Measurements from ENCODE around the gene CDC42SE2.

CDC42SE2 gene

GRCh38 chr5:131316026-131316425 is 52.2 kb downstream of the CDC42SE2 start:
- no peak overlapping the region for H3K27ac ChIP-seq
- no peak overlapping the region for H3K9ac ChIP-seq

DNA sequence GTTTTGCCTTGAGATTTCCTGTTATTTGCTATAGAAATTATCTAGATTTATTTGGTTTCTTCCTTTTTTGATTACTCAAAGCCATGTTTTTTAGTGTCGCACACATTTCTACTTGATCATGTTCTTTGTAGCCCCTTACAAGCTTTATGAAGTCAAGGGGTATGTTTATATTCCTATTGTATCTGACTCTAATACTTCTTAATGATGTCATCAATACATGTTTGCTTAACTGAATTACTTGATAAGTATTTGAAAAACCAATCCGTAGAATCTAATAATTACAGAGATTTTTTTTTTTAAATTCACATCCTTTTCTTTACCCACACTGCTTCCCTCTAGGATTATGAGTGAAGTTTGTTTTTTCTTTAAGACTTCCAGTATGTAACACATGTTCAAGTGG is 53.0 kb downstream of the CDC42SE2 start:
- H3K36me3 ChIP-seq (ENCODE audit: control insufficient read depth, insufficient read depth, low read length), result no peaks in the 10 kb centered on the region
- H2AFZ ChIP-seq, result no peak overlapping the region
- no peak overlapping the region for H3K27ac ChIP-seq
- H3K9me3 ChIP-seq (ENCODE audit: control insufficient read depth, low read length), result no peaks in the 10 kb centered on the region
- H3K79me2 ChIP-seq, result peaks cover 11% of the 10 kb centered on the region
- H3K9ac ChIP-seq, result no peak overlapping the region
- H3K4me3 ChIP-seq (ENCODE audit: low read depth, low read length), result no peak overlapping the region
- H3K4me2 ChIP-seq (ENCODE audit: low read length), result no peak overlapping the region
- TF ChIP-seq CTCF (IDR thresholded peaks at IDR 0.05), result no peak
- H3K27me3 ChIP-seq (ENCODE audit: control insufficient read depth, insufficient read depth, low read length), result no peaks in the 10 kb centered on the region
- no peaks in the 10 kb centered on the region for H3K4me1 ChIP-seq

More at GRCh38 chr5:131316026-131316425, 52.2 kb downstream of the CDC42SE2 start:
- Histone ChIP-seq H3K9me3 (ENCODE audit: control insufficient read depth, low read length) (no peaks in the 10 kb centered on the region), H3K79me2 (peaks cover 11% of the 10 kb centered on the region), H3K36me3 (ENCODE audit: control insufficient read depth, insufficient read depth, low read length) (no peaks in the 10 kb centered on the region), H2AFZ (no peak overlapping the region), H3K4me1 (no peaks in the 10 kb centered on the region), H3K4me2 (ENCODE audit: low read length) (no peak overlapping the region), H3K4me3 (ENCODE audit: low read depth, low read length) (no peak overlapping the region), H3K27me3 (ENCODE audit: control insufficient read depth, insufficient read depth, low read length) (no peaks in the 10 kb centered on the region)
- no peak for TF ChIP-seq CTCF (IDR thresholded peaks at IDR 0.05)

GRCh38 chr5:131318455-131318854 is 54.6 kb downstream of the CDC42SE2 start:
- H3K36me3 ChIP-seq (ENCODE audit: control insufficient read depth, insufficient read depth, low read length), result no peaks in the 10 kb centered on the region
- H3K4me3 ChIP-seq (ENCODE audit: low read depth, low read length), result no peak overlapping the region
- no peak overlapping the region for H2AFZ ChIP-seq
- no peaks in the 10 kb centered on the region for H3K4me1 ChIP-seq
- TF ChIP-seq CTCF (IDR thresholded peaks at IDR 0.05), result no peak
- H3K27me3 ChIP-seq (ENCODE audit: control insufficient read depth, insufficient read depth, low read length), result no peaks in the 10 kb centered on the region
- H3K9ac ChIP-seq, result no peak overlapping the region
- no peak overlapping the region for H3K27ac ChIP-seq
- H3K79me2 ChIP-seq, result peaks cover 9% of the 10 kb centered on the region
- H3K4me2 ChIP-seq (ENCODE audit: low read length), result no peak overlapping the region
- H3K9me3 ChIP-seq (ENCODE audit: control insufficient read depth, low read length), result no peaks in the 10 kb centered on the region

- H3K79me2 ChIP-seq, result peaks cover 11% of the 10 kb centered on the region
- H3K4me2 ChIP-seq (ENCODE audit: low read length), result no peak overlapping the region
- no peaks in the 10 kb centered on the region for H3K4me1 ChIP-seq
- no peaks in the 10 kb centered on the region for H3K36me3 ChIP-seq (ENCODE audit: control insufficient read depth, insufficient read depth, low read length)
- no peaks in the 10 kb centered on the region for H3K27me3 ChIP-seq (ENCODE audit: control insufficient read depth, insufficient read depth, low read length)
- no peak overlapping the region for H2AFZ ChIP-seq
- H3K27ac ChIP-seq, result no peak overlapping the region
- no peak overlapping the region for H3K9ac ChIP-seq
- H3K4me3 ChIP-seq (ENCODE audit: low read depth, low read length), result no peak overlapping the region
- TF ChIP-seq CTCF (IDR thresholded peaks at IDR 0.05), result no peak
- no peaks in the 10 kb centered on the region for H3K9me3 ChIP-seq (ENCODE audit: control insufficient read depth, low read length)
These were observed 57.2 kb downstream of the CDC42SE2 start for GRCh38 chr5:131321066-131321465.

GRCh38 chr5:131322926-131323325 is 59.1 kb downstream of the CDC42SE2 start:
- Histone ChIP-seq H3K4me1 (no peaks in the 10 kb centered on the region), H3K4me2 (ENCODE audit: low read length) (no peak overlapping the region), H3K79me2 (peaks cover 9% of the 10 kb centered on the region), H3K27me3 (ENCODE audit: control insufficient read depth, insufficient read depth, low read length) (no peaks in the 10 kb centered on the region), H3K9me3 (ENCODE audit: control insufficient read depth, low read length) (no peaks in the 10 kb centered on the region), H3K4me3 (ENCODE audit: low read depth, low read length) (no peak overlapping the region), H3K9ac (no peak overlapping the region), H3K27ac (no peak overlapping the region), H3K36me3 (ENCODE audit: control insufficient read depth, insufficient read depth, low read length) (no peaks in the 10 kb centered on the region), H2AFZ (no peak overlapping the region)
- no peak for TF ChIP-seq CTCF (IDR thresholded peaks at IDR 0.05)
